LNCaP clone FGC (cell line): ENCODE measurements around the gene IFFO2.

Experiments used
- DNase-seq: peaks from one replicate; pipeline ENCODE4 v3.0.0-alpha.2; 2011; ENCODE audit warnings: low read depth
- H3K4me3 ChIP-seq: 2 replicates; pipeline ENCODE4 v1.5.1; 2011; ENCODE audit warnings: mild to moderate bottlenecking, low read depth, low read length, control low read depth
- TF ChIP-seq, protein P1 (sequence below): IDR thresholded peaks from 2 replicates; pipeline ENCODE4 v1.5.1; 2012; ENCODE audit warnings: mild to moderate bottlenecking; ENCODE audit not compliant: control insufficient read depth, insufficient read depth; ENCODE audit errors: extremely low read depth

IFFO2 gene

DNA sequence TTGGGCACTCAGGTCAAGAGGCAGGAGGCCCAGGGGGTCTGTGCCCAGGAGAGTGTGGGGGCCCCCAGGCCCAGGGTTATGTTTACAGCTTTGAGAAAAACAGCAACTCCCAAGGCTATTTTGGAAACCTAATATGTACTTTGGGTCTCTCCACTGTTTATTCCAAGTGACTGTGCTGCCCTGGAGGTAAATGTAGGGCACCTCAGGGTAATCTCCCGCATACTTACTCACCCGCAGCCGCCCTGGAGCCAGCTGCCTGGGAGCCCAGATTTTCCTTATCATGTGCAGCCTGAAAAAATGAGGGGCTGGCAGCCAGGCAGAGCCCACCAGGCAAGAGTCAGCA, 20.0 kb downstream of the IFFO2 start:
- H3K4me3 ChIP-seq, result no peak overlapping the region
- no peak for DNase-seq
- TF ChIP-seq, protein P1, sequence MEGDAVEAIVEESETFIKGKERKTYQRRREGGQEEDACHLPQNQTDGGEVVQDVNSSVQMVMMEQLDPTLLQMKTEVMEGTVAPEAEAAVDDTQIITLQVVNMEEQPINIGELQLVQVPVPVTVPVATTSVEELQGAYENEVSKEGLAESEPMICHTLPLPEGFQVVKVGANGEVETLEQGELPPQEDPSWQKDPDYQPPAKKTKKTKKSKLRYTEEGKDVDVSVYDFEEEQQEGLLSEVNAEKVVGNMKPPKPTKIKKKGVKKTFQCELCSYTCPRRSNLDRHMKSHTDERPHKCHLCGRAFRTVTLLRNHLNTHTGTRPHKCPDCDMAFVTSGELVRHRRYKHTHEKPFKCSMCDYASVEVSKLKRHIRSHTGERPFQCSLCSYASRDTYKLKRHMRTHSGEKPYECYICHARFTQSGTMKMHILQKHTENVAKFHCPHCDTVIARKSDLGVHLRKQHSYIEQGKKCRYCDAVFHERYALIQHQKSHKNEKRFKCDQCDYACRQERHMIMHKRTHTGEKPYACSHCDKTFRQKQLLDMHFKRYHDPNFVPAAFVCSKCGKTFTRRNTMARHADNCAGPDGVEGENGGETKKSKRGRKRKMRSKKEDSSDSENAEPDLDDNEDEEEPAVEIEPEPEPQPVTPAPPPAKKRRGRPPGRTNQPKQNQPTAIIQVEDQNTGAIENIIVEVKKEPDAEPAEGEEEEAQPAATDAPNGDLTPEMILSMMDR, result no peak

DNA sequence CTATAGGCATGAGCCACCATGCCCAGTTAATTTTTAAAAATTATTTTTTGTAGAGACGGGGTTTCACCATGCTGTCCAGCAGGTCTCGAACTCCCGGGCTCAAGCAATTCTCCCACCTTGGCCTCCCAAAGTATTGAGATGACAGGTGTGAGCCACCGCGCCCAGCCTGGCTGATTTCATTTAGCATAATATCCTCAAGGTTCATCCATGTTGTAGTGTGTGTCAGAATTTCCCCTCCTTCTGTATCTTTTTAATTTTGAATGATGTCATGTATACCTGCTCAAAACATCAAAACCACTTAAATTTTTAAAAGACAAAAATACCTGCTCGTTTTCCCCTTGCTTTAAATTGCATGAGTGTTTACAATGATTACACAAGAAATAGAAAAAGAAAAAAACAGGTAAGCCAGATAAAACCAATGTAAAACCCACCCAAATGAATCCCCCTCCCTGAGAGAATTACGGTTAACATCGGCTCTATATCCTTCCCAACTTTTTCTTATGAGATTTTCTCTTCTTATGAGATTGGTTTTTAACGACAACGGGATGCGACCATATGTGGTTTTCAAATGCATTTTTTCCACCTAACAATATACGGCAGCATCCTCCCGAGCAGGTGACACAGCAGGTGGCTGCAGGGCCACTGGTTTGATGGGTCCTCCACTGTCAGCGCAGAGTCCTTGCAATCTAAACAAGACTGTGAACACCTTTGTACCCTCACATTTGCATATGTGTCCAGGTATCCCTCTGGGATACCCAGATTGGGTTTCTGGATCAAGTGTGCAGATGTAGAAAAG, 22.1 kb downstream of the IFFO2 start:
- TF ChIP-seq, protein P1, result no peak
- DNase-seq, result no peak
- H3K4me3 ChIP-seq, result no peak overlapping the region

DNA sequence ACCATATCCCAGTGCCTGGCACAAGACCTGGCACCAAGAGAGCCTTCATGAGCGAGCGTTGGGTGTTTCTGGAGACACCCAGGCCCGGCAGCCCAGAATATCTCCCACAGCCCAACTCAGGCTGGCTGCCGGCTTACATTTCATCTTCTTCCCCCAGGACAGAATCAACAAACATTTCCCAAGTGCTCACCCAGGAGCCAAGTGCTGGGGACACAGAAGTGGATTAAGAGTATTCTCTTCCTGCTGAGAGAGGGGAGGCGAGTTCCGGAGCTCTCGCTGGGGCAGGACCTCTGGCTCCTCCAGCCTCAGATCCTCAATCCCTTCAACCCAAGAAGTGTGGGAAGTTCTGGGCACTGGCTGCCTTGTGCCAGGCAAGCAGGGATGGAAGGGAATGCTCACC, 23.6 kb downstream of the IFFO2 start:
- H3K4me3 ChIP-seq, result no peak overlapping the region
- no peak for DNase-seq
- TF ChIP-seq, protein P1, result no peak

DNA sequence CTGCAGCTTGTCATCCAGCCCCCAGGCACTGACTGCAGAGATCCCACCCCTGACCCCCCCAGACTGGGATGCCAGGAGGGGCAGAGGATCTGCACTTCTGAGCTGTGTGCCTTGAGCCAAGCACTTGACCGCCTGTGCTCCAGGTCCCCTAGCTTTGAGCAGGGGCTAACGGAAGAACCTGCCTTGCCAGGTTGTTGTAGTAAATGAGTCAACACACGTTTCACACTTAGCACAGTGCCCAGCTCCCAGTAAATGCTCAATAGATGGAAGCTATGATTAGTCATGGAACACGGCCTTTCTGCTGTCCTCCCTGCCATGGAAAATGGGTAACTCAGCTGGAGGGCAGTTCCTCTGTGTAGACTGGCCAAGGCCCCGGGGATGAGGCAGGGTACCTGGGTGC, 24.1 kb downstream of the IFFO2 start:
- no peak overlapping the region for H3K4me3 ChIP-seq
- TF ChIP-seq, protein P1, result no peak
- DNase-seq, result no peak

DNA sequence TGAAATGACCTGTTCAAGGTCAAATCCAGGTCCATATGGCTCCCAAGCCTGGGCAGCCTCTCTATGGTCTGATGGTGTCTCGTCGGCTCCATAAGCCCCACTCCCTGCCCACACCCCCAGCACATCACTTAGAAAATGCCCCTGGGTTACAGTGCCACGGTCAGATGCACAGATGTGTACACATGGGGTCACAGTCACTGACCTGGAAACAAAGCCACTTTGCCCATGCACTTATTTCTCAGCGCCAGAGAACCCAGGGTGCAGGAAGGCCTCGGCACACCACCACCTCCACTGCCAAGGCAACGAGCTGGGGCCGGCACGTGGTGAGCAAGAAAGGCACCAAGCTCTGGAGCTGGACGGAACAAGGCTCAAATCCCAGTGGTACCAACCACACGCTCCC, 24.7 kb downstream of the IFFO2 start:
- DNase-seq, result no peak
- no peak overlapping the region for H3K4me3 ChIP-seq
- TF ChIP-seq, protein P1, result no peak

DNA sequence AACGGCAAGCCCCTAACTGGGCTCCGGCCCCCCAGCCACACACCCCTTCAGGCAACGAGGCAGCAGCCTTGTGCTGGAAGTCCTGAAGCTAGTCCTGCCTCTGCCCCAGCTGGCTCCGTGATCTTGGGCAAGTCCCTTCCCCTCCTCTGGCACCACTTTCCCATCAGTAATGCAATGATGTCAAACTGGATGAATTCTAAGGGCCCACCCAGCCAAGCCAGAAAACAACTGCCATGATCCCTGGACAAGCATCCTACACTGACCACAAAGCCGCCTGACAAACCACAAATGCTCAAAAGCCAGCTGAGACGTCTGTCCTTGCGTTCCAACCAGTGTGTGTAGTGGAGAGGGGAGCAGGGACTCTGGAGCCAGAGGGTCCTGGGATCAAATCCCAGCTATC, 26.8 kb downstream of the IFFO2 start:
- TF ChIP-seq, protein P1, result no peak
- no peak for DNase-seq
- no peak overlapping the region for H3K4me3 ChIP-seq

DNA sequence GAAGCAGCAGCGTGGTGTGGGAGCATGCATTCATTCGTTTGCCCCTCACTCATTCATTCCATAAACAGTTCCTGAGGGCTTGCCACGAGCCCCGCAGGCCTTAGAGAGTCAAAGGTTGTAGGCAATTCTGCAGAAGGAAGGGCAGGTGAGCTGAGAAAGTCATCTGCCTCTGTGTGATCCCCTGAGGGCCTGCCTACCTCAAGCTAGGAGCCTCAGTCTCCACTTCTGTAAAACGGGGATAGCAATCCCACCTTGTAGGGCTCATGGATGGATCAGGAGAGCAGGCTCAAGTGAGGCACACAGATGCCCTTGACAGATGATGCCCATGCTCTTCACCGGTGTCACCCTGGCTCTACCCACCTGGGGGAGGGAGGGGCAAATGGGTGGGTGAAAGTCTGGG, 27.5 kb downstream of the IFFO2 start:
- TF ChIP-seq, protein P1, result no peak
- no peak for DNase-seq
- H3K4me3 ChIP-seq, result no peak overlapping the region
